ENCODE results near the gene PSG1.
A peak's percentile ranks its signal among the peaks of the same experiment; 100 is the strongest.
"Not testable (repeated sequence)": the region's sequence is repeated elsewhere in the genome, so short reads cannot be mapped to it uniquely, and the experiment has no call there.

Gene PSG1

GRCh38 chr19:42879613-42880012, at the start of gene PSG1:
PSG1 (minus strand) TSS chr19:42879713; CDS start chr19:42879581, 132 bp downstream.
- DNase-seq, result no peak

GRCh38 chr19:42928896-42929295, 49.4 kb upstream of the PSG1 start:
- no peak for DNase-seq

GRCh38 chr19:42926781-42927180, 47.3 kb upstream of the PSG1 start:
- no peak for DNase-seq

GRCh38 chr19:42923106-42923505, 43.6 kb upstream of the PSG1 start:
- DNase-seq, result peak in 1 of 2 experiments; percentile 58

- DNase-seq, result not testable (repeated sequence)
Measured at GRCh38 chr19:42920971-42921370, 41.5 kb upstream of the PSG1 start.

GRCh38 chr19:42919757-42920079, 40.2 kb upstream of the PSG1 start:
- DNase-seq, result no peak

DNA sequence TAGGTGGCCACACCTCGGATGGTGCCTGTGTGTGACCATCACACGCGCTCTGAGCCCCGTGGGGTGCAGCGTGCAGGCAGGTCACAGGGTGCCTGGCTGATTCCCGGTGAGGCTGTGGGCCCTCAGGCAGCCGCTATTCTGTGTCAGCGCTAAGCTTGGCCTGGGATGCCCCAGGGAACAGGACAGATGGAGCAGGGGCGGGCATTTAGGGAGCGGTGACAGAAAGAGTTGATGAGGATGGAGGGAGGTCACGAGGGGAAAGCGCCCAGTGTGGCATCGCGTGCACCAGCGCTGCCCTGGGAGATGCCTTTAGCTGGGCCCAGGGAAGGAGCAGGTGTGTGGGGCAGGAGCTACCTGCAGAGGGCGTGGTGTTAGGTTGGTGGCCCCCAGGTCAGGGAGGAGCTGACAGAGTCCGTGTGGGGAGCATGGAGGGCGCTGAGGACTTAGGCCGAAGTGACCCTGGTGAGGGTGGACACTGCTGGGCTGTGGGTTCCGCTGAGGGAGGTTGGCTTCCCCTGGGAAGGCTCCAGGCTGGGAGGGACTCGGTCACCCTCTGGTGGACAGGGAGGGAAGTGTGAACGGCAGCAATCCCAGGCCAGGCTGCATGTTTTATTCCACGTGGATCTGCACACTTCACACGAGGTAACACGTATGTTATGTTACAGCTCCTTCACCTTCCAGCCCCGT, 39.7 kb upstream of the PSG1 start:
- not testable (repeated sequence) for DNase-seq

- not testable (repeated sequence) for DNase-seq
Measured at GRCh38 chr19:42918377-42919069, 39.0 kb upstream of the PSG1 start.

DNA sequence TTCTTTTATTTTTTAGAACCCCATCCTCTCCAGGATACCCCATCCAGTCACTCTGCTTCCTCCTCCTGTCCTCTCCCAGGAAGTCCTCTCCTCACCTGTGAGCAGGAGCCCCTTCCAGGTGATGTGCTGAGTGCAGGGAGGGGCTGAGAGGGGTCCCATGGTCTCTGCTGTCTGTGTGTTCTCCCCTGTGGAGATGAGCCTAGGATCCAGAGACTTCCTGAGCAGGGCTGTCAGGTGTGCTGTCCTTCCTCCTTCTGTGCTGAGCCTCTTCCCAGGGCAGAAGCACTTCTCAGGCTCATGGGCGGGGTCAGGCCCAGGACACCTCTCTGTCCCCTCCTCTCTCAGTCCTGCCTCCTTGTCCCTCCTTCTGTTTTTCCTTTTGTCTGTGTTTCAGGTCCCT, 38.1 kb upstream of the PSG1 start, which contains the start of gene PSG6:
Gene PSG6 (minus strand): TSS at position 261 of the 400 bp plus-strand sequence. CDS start 102 bp downstream, at position 159.
- not testable (repeated sequence) for DNase-seq

DNA sequence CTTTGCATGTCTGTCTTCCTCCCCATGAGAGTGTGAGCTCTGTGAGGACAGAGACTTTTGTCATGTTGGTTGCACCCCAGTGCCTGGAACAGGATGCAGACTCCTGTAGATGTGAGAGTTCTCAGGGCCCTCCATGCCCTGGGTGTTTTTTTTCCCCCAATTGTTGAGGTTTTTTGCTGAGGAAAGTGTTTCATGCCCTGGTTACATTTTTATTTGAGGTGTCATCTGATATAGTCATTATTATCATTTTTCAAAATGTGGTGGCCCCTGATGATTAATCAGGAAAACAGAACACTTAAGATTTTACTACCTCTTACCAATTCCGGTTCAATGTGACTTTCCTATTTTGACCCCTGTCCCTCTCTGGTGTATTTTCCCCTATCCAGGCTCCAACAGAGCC, 37.4 kb upstream of the PSG1 start:
- not testable (repeated sequence) for DNase-seq

GRCh38 chr19:42913516-42913915, 34.0 kb upstream of the PSG1 start:
- not testable (repeated sequence) for DNase-seq

GRCh38 chr19:42912941-42913340, 33.4 kb upstream of the PSG1 start:
- not testable (repeated sequence) for DNase-seq

DNA sequence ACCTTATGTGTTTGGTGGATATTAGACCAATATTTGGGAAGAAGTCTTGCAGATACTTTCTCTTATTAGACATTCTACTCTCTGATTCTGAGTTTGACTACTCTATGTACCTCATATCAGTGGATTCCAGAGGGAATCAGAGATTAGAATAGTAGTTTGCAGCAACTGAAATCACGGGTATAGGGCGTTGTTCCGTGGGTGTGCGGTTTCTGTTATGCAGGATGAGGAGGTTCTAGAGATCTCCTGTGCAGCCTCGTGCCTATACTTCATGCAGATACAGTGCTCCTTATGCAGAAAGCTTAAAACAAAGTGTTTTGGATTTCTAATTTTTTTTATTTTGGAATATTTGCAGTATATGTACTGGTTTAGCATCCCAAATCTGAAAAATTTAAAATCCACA, 32.2 kb upstream of the PSG1 start:
- DNase-seq, result not testable (repeated sequence)

DNA sequence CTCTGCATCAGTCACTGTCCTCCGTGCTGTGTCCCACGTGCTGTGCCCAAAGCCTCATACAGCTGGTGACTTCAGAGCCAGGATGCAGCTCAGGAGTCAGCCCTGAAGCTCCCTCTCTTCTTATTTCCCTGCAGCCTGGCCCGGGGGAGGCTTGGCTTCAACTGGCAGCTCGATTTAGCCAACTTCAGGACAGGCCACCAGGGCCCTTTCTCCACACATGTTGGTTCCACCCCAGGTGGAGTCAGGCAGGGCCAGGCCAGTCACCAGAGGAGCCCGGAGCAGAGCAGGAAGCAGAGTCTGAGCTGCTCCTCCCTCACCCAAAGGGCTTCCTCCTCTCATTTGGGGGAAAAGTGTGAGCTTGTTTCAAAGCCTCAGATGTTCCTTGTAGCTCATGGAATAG, 26.6 kb upstream of the PSG1 start:
- not testable (repeated sequence) for DNase-seq

DNA sequence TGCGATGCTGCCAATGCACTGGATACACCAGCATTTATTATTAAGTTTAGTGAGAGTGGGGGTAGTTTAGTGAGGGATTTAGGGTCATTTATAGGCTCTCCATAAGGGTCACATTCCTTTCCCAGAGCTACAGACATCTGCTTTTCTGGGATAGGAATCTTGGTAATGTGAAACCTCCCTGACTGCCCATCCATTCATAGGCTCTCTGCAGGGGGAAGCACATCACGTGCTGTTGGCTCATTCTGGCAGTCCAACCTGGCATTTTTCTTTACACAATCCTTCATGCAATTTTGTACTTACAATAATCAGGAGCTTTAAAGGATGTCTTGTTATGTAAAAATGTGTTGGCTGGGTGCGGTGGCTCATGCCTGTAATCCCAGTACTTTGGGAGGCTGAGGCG, 21.0 kb upstream of the PSG1 start:
- not testable (repeated sequence) for DNase-seq

DNA sequence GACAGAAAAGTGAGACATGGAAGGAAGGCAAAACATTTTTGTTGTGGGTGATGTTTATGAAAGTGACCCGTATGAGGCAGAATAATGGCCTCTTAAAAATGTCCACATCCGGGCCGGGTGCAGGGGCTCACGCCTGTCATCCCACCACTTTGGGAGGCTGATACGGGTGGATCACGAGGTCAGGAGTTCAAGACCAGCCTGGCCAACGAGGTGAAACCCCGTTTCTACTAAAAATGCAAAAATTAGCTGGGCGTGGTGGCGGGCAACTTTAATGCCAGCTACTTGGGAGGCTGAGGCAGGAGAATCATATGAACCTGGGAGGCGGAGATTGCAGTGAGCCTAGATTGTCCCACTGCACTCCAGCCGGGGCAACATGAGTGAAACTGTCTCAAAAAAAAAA, 20.2 kb upstream of the PSG1 start:
- DNase-seq, result not testable (repeated sequence)

GRCh38 chr19:42899110-42899509, 19.6 kb upstream of the PSG1 start:
- DNase-seq, result not testable (repeated sequence)

- not testable (repeated sequence) for DNase-seq
Measured at GRCh38 chr19:42898656-42899055, 19.1 kb upstream of the PSG1 start.

GRCh38 chr19:42897729-42898128, 18.2 kb upstream of the PSG1 start:
- not testable (repeated sequence) for DNase-seq

DNA sequence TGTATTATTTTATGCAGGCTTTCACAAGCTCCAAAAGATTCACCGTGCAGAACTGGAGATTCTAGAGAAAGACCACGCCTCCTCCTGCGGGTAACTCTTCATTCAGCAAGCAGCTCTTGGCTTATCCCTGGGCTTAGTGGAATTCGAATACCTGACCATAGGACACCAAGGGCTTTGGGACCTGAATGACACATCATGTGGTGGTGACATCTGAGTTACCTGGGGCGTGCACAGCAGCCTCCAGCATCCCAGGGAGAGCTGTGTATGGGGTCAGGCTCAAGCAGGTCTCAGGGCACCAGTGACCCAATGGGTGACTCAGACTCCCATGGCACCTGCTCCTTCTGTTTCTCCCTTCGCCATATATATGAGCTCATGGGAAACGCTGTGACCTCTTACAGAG, 10.9 kb upstream of the PSG1 start:
- not testable (repeated sequence) for DNase-seq

DNA sequence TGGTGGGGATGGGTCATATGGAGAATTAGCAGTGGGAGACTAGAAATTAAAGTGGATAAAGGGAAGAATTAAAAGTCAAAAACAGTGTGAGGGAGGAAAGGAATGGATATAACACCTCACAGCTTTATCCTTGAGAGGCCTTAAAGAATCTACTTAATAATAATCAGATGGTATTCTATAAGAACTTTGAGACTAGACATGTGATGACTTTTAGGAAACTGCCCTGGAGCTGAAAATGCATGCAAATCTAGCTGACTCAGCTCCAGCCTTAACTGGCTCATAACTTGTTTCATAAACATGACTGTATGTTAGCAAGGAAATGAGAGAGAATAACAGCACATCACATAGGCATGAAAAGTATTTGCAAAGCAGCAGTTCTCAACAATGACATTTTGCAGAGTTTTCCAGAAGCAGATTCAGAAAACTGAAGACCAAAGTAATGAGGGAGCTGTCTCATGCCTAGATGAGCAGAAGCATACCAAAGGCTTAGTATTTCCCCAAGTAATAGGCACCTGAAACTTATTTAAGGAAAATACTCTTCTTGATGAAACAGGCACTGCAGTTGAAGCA, 8.4 kb upstream of the PSG1 start:
- not testable (repeated sequence) for DNase-seq

- not testable (repeated sequence) for DNase-seq
Measured at GRCh38 chr19:42882730-42883129, 3.2 kb upstream of the PSG1 start.

- not testable (repeated sequence) for DNase-seq
Measured at GRCh38 chr19:42882010-42882409, 2.5 kb upstream of the PSG1 start.

GRCh38 chr19:42881279-42881678, 1.8 kb upstream of the PSG1 start:
- peak in 1 of 2 experiments; percentile 11 for DNase-seq
